Middle frontal gyrus (tissue), 1 donor: ENCODE measurements around the gene HTR5A.

Source experiments
- DNase-seq: peaks from one replicate; pipeline ENCODE4 v3.0.0-alpha.2; 2015; ENCODE audit warnings: low spot score; ENCODE audit errors: extremely low spot score

HTR5A gene

GRCh38 chr7:155136619-155137243, 66.6 kb downstream of the HTR5A start:
- DNase-seq, result no peak
